Stomach (tissue), 9 donors: Measurements from ENCODE around the gene BARX1. TPM values are rescaled to one million over a fixed set of nuclear protein-coding genes. Genes with fewer than 3 reads are reported as not detected.

ENCODE experiments used
- DNase-seq, 2 donors: peaks; one replicate each; pipeline versions ENCODE4 v3.0.0 to v3.0.0-alpha.2; 2013 to 2019
- H3K27ac ChIP-seq, 5 donors: fragments of 200-600 bp in 4 of 5; sonication (generic) in 4 of 5; one replicate each; pipeline ENCODE4 v1.5.1; 2013 to 2019; ENCODE audit warnings: mild to moderate bottlenecking in 1 of 5, moderate library complexity in 1 of 5
- H3K27me3 ChIP-seq, 3 donors: fragments of 200-600 bp; sonication (generic); one replicate each; pipeline ENCODE4 v1.5.1; 2017 to 2019; ENCODE audit warnings: mixed run types in 1 of 3
- H3K36me3 ChIP-seq, 4 donors: fragments of 200-600 bp; sonication (generic); 1 replicate in 3 of 4; 2 replicates in 1 of 4; pipeline ENCODE4 v1.5.1; 2016 to 2019
- H3K4me1 ChIP-seq, 4 donors: fragments of 200-600 bp; sonication (generic); one replicate each; pipeline ENCODE4 v1.5.1; 2016 to 2019
- H3K4me3 ChIP-seq, 4 donors: fragments of 200-600 bp; sonication (generic) in 3 of 4; one replicate each; pipeline ENCODE4 v1.5.1; 2016 to 2019; ENCODE audit warnings: mild to moderate bottlenecking in 1 of 4
- H3K9me3 ChIP-seq, 4 donors: fragments of 200-600 bp; sonication (generic); one replicate each; pipeline ENCODE4 v1.5.1; 2016 to 2019
- CTCF ChIP-seq, 7 experiments: fragments of 450-650 bp in 4 of 7; fragments of 200-600 bp in 3 of 7; sonication (generic) in 3 of 7; IDR thresholded peaks; one replicate each; pipeline ENCODE4 v1.5.1; 2016 to 2019; ENCODE audit warnings: antibody characterized with exemption in 7 of 7, control low read depth in 2 of 7, mild to moderate bottlenecking in 1 of 7
- EP300 ChIP-seq: sonication (generic); formaldehyde crosslinking; IDR thresholded peaks from one replicate; pipeline ENCODE4 v1.6.1; 2017; ENCODE audit warnings: antibody characterized with exemption
- POLR2A ChIP-seq, 4 donors: fragments of 450-650 bp; IDR thresholded peaks; one replicate each; pipeline ENCODE4 v1.6.1; 2016; ENCODE audit warnings: antibody characterized with exemption in 4 of 4, control low read depth in 2 of 4, mild to moderate bottlenecking in 1 of 4, moderate library complexity in 1 of 4
- POLR2AphosphoS5 ChIP-seq, 3 donors: sonication (generic); formaldehyde crosslinking; IDR thresholded peaks; one replicate each; pipeline ENCODE4 v1.6.1; 2016; ENCODE audit warnings: antibody characterized with exemption in 3 of 3
- WGBS, 5 donors: extraction: QIAGEN DNeasy Blood & Tissue Kit in 3 of 5; methylation state at CpG; one replicate each; pipeline versions ENCODE4 v1.1.5 to v1.1.7; 2013 to 2018; 5-methylcytosine and 5-hydroxymethylcytosine counted together
- intact Hi-C: fragments of 100-400 bp; cut with DNase I; formaldehyde crosslinking; loops from one replicate; pipeline ENCODE4 v1.15.1; 2023; ENCODE audit warnings: low total_unique reads
- polyA plus RNA-seq, 3 donors: library from polyadenylated mRNA; stranded (reverse); fragments of 200-250 nt; gene quantifications; one replicate each; pipeline ENCODE4 v1.2.3, GENCODE V29; 2013
- total RNA-seq, 5 donors: library from RNA; depleted of rRNA; stranded (reverse); fragments of >200 nt; gene quantifications; one replicate each; pipeline versions ENCODE4 v1.1.0 to v1.2.3, GENCODE V29; 2014 to 2016
- donor health status: healthy with polysubstance abuse.
- donor health status: Bipolar disorder and iron deficiency.
- donor health status: healthy.

Gene BARX1
- total and polyA plus RNA-seq, 8 donors: 42.0 to 256 (median 141) TPM; not detected in 1

- 24 to 58% (median 53%) methylated on average over 3 of the region's 3 CpGs for WGBS, 5 donors
- DNase-seq: peak in 1 of 2 donors; percentile 16
- H3K9me3 ChIP-seq: no peaks in the 10 kb centered on the region
- H3K27ac ChIP-seq: no peak overlapping the region
- intact Hi-C loops: no loop called here
- peaks cover 0 to 19% (median 8%) of the 10 kb centered on the region in 4 donors for H3K4me1 ChIP-seq
- H3K27me3 ChIP-seq: no peaks in the 10 kb centered on the region
- H3K4me3 ChIP-seq: no peak overlapping the region
- TF ChIP-seq POLR2A (IDR thresholded peaks at IDR 0.05) (no peak), POLR2AphosphoS5 (IDR thresholded peaks at IDR 0.05) (peak in 1 of 3 donors; percentile 10)
- no peaks in the 10 kb centered on the region for H3K36me3 ChIP-seq
These were observed 41.2 kb upstream of the BARX1 start for GRCh38 chr9:93996367-93996766.

- Histone ChIP-seq H3K27ac (no peak overlapping the region), H3K4me3 (no peak overlapping the region), H3K36me3 (no peaks in the 10 kb centered on the region), H3K9me3 (peaks cover 0 to 16% (median 7%) of the 10 kb centered on the region in 4 donors), H3K27me3 (no peaks in the 10 kb centered on the region), H3K4me1 (peaks cover 0 to 19% (median 8%) of the 10 kb centered on the region in 4 donors)
- intact Hi-C loops: no loop called here
- 62 to 81% (median 71%) methylated on average over 1 of the region's 1 CpG for WGBS, 5 donors
- no peak for TF ChIP-seq CTCF (IDR thresholded peaks at IDR 0.05)
- TF ChIP-seq POLR2AphosphoS5 (IDR thresholded peaks at IDR 0.05): no peak
- TF ChIP-seq POLR2A (IDR thresholded peaks at IDR 0.05): no peak
- no peak for TF ChIP-seq EP300
- DNase-seq: no peak
These were observed 39.4 kb upstream of the BARX1 start for GRCh38 chr9:93994545-93994944.

GRCh38 chr9:93994132-93994531 is 39.0 kb upstream of the BARX1 start:
- Histone ChIP-seq H3K27ac (no peak overlapping the region), H3K27me3 (no peaks in the 10 kb centered on the region), H3K4me3 (no peak overlapping the region), H3K9me3 (peaks cover 0 to 17% (median 10%) of the 10 kb centered on the region in 4 donors), H3K4me1 (peaks cover 0 to 19% (median 8%) of the 10 kb centered on the region in 4 donors), H3K36me3 (no peaks in the 10 kb centered on the region)
- intact Hi-C loops: no loop called here
- 27 to 67% (median 51%) methylated on average over 3 of the region's 3 CpGs for WGBS, 5 donors
- DNase-seq: no peak
- no peak for TF ChIP-seq POLR2AphosphoS5 (IDR thresholded peaks at IDR 0.05)
- TF ChIP-seq POLR2A (IDR thresholded peaks at IDR 0.05): no peak
- no peak for TF ChIP-seq CTCF (IDR thresholded peaks at IDR 0.05)
- TF ChIP-seq EP300: no peak

- 95 to 98% (median 96%) methylated on average over 2 of the region's 2 CpGs for WGBS, 5 donors
- TF ChIP-seq POLR2AphosphoS5 (IDR thresholded peaks at IDR 0.05) (no peak), CTCF (IDR thresholded peaks at IDR 0.05) (no peak), POLR2A (IDR thresholded peaks at IDR 0.05) (no peak), EP300 (no peak)
These were observed 37.7 kb upstream of the BARX1 start for GRCh38 chr9:93992830-93993229.

GRCh38 chr9:93990448-93990847 is 35.3 kb upstream of the BARX1 start:
- no peak overlapping the region for H3K27ac ChIP-seq

More at GRCh38 chr9:93992830-93993229, 37.7 kb upstream of the BARX1 start:
- H3K36me3 ChIP-seq: no peaks in the 10 kb centered on the region
- H3K4me1 ChIP-seq: peaks cover 0 to 19% (median 8%) of the 10 kb centered on the region in 4 donors
- intact Hi-C loops: no loop called here
- H3K27ac ChIP-seq: no peak overlapping the region
- H3K4me3 ChIP-seq: no peak overlapping the region
- peaks cover 0 to 21% (median 10%) of the 10 kb centered on the region in 4 donors for H3K9me3 ChIP-seq
- no peak for DNase-seq
- H3K27me3 ChIP-seq: no peaks in the 10 kb centered on the region

More at GRCh38 chr9:93990448-93990847, 35.3 kb upstream of the BARX1 start:
- H3K27me3 ChIP-seq: no peaks in the 10 kb centered on the region
- peaks cover 0 to 30% (median 10%) of the 10 kb centered on the region in 4 donors for H3K9me3 ChIP-seq
- no peaks in the 10 kb centered on the region for H3K4me1 ChIP-seq
- intact Hi-C loops: no loop called here
- no peak for DNase-seq
- no peaks in the 10 kb centered on the region for H3K36me3 ChIP-seq
- TF ChIP-seq POLR2A (IDR thresholded peaks at IDR 0.05) (no peak), EP300 (no peak), POLR2AphosphoS5 (IDR thresholded peaks at IDR 0.05) (no peak), CTCF (IDR thresholded peaks at IDR 0.05) (no peak)
- H3K4me3 ChIP-seq: no peak overlapping the region
